SJSA1 (cell line): ENCODE results near the gene OPN5. TPM values are rescaled to one million over a fixed set of nuclear protein-coding genes. Genes with fewer than 3 reads are reported as not detected.

Experiments
- DNase-seq, 2 experiments: peaks; one replicate each; pipeline ENCODE4 v3.0.0-alpha.2; 2015 to 2020; ENCODE audit warnings: low spot score in 2 of 2, low read depth in 1 of 2
- H3K27ac ChIP-seq: fragments of 250-450 bp; sonication (Bioruptor Pico); 2 replicates; pipeline ENCODE4 v1.5.1; 2020; ENCODE audit warnings: mild to moderate bottlenecking, moderate library complexity
- H3K27me3 ChIP-seq: fragments of 250-450 bp; sonication (Bioruptor Pico); replicated peaks from 2 replicates; pipeline ENCODE4 v1.5.1; 2020; ENCODE audit warnings: mild to moderate bottlenecking, moderate library complexity
- H3K36me3 ChIP-seq: fragments of 250-450 bp; sonication (Bioruptor Pico); 2 replicates; pipeline ENCODE4 v1.5.1; 2020; ENCODE audit warnings: mild to moderate bottlenecking
- H3K4me1 ChIP-seq: fragments of 250-450 bp; sonication (Bioruptor Pico); replicated peaks from 2 replicates; pipeline ENCODE4 v1.6.1; 2021; ENCODE audit warnings: mild to moderate bottlenecking
- H3K4me3 ChIP-seq: fragments of 250-450 bp; sonication (Bioruptor Pico); 2 replicates; pipeline ENCODE4 v1.5.1; 2020; ENCODE audit warnings: mild to moderate bottlenecking
- H3K9me3 ChIP-seq: fragments of 250-450 bp; sonication (Bioruptor Pico); replicated peaks from 2 replicates; pipeline ENCODE4 v1.5.1; 2020; ENCODE audit warnings: mild to moderate bottlenecking
- total RNA-seq: library from RNA; depleted of rRNA; stranded (reverse); fragments of >200 nt; shearing (Covaris generic); gene quantifications from 2 replicates; pipeline ENCODE4 v1.2.3, GENCODE V29; 2014

The OPN5 gene
- total RNA-seq, 1 experiment from 2014 or later: not detected

DNA sequence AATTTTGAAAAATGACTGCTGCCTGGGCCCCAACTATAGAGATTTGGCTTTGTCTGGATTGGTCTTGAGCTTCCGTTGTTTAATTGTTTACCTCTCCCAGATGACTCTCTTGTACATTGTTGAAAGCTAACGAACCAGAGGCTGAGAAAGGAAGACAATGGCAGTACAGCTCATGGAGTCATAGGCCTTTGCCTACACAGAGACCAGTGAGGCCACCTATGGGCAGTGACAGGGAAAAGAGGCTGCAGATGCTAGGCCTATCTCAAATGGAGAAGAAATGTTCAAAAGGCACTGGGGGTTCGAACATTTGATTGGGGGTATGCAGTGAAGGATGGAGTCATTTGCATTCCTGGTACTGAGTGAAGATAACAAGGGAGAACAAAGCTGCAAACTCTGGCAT is 29.1 kb downstream of the OPN5 start:
- Histone ChIP-seq H3K27me3 (no peaks in the 10 kb centered on the region), H3K36me3 (no peaks in the 10 kb centered on the region), H3K4me3 (no peak overlapping the region), H3K4me1 (no peaks in the 10 kb centered on the region), H3K9me3 (no peaks in the 10 kb centered on the region), H3K27ac (no peak overlapping the region)
- no peak for DNase-seq

DNA sequence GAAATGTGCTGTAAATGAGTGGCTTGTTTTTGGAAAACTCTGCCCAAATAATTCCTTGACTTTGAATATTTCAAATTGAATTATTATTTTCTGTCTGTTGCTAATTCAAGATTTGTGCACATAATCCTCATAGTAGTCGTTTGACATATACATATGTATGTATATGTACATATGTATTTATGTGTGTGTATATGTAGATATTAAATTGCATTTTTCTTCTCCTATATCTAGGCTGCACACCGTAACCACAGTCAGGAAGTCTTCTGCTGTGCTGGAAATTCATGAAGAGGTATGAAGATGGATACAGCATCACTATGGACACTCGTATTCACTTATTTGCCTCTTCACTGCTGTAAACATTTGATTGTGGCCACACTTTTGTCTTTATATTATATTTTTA is 29.6 kb downstream of the OPN5 start:
- DNase-seq: no peak
- H3K9me3 ChIP-seq: no peaks in the 10 kb centered on the region
- no peaks in the 10 kb centered on the region for H3K27me3 ChIP-seq
- no peak overlapping the region for H3K4me3 ChIP-seq
- no peaks in the 10 kb centered on the region for H3K4me1 ChIP-seq
- no peak overlapping the region for H3K27ac ChIP-seq
- H3K36me3 ChIP-seq: no peaks in the 10 kb centered on the region

DNA sequence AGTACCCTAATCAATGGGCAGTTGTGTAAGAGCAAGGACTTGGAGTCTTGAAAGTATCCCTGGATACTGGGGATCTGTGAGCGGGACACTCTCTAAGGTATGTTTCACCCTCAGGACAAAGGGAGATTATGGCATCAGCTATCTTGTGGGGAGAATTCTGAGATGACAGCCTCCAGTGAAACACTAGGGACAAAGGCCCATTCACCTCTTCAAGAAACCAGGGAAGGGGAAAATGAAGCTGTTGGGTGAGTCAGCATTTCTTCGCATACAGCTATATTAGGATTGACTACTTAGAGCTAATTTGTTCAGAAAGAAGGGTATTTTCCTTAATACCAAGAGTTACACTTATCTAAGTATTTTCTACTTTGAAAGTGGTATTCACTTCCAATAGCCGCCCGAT is 35.9 kb downstream of the OPN5 start:
- H3K27ac ChIP-seq: no peak overlapping the region
- no peaks in the 10 kb centered on the region for H3K9me3 ChIP-seq
- no peak for DNase-seq
- H3K4me1 ChIP-seq: no peaks in the 10 kb centered on the region
- no peak overlapping the region for H3K4me3 ChIP-seq
- H3K27me3 ChIP-seq: no peaks in the 10 kb centered on the region
- no peaks in the 10 kb centered on the region for H3K36me3 ChIP-seq

DNA sequence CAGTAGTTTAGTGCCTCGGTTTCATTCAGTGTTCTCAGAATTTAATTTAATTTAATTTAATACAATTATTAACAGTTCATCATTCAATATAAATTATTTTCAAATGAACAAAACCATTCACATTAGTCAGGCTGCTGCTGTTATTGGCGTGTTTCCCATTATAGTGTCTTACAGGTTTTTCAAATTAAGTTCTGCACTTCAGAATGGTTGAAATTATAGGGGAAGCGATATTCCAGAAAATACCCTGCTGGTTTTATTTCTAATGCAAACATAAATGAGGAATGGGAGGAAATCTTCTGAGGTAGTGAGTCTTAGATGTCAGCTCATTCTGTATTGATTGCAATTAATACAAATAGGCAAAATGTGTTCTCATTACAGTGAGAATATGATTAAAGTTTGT is 37.6 kb downstream of the OPN5 start:
- no peaks in the 10 kb centered on the region for H3K36me3 ChIP-seq
- H3K4me1 ChIP-seq: no peaks in the 10 kb centered on the region
- H3K9me3 ChIP-seq: no peaks in the 10 kb centered on the region
- no peak for DNase-seq
- no peak overlapping the region for H3K4me3 ChIP-seq
- H3K27ac ChIP-seq: no peak overlapping the region
- no peaks in the 10 kb centered on the region for H3K27me3 ChIP-seq

DNA sequence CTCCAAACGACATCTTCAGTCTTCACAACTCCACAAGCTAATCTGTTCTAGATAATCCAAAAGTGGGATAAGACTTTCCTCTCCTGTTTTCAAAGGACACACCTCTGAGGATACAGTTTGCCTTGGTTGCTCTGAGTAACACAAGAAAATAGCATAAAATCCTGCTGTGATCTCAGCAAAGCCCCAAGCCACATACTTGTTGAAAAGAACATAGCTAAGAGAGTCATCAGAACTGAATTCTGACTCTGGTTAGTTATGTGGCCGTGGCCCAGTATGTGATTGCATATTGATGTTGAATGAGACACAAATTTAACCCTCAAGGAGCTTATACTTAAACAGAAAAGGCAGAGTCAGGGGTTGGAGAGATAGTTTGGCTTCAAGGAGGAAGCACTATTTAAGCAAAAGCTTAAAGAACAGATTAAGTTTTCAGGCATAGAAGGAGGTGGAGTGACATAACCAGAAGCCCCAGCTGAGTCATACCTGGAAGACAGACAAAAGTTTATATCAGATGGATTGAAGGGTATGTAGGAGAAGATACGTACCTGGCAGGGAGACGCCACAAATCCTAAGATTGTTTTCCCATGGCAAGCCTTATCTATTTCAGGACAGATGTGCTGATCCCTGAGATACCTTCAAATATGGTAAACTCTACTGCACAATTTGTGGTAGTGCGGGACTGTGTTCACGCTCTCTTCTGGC is 41.2 kb downstream of the OPN5 start:
- Histone ChIP-seq H3K4me1 (no peaks in the 10 kb centered on the region), H3K4me3 (no peak overlapping the region), H3K27ac (no peak overlapping the region), H3K9me3 (no peaks in the 10 kb centered on the region), H3K27me3 (no peaks in the 10 kb centered on the region), H3K36me3 (no peaks in the 10 kb centered on the region)
- no peak for DNase-seq

DNA sequence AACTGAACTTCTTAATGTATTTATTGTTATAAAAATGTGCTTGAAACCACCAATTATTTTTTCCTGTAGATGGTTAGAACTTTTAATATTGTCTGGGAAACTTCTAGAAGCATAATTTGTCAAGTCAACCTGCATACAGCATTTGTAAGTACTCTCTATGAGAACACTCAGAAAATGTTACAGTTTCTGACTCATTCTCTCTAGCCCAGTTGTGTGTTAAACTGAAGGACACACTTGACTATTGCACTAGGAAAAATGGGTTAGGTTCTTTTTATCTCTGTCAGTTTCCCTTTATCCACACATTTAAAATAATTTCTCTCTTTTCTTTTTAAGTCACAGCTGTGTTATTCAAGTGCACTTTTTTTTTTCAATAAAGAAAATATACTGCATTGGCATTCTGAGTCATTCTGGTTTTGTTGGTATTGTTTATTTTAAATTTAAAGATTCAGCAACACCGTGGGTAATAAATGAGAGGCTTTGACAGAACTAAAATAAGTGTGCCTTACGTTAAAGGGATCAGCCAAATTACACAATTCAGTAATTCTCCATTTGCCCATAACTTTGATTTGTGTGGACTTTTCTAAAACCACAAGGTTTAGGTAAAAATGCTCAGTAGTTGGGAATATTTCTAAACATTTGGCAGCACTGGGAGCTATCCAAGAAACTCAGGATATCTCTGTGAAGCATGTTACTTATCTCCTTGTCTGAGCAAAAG is 50.7 kb downstream of the OPN5 start:
- DNase-seq: no peak
- Histone ChIP-seq H3K9me3 (no peaks in the 10 kb centered on the region), H3K27me3 (no peaks in the 10 kb centered on the region), H3K36me3 (no peaks in the 10 kb centered on the region), H3K4me3 (no peak overlapping the region), H3K27ac (no peak overlapping the region), H3K4me1 (no peaks in the 10 kb centered on the region)

DNA sequence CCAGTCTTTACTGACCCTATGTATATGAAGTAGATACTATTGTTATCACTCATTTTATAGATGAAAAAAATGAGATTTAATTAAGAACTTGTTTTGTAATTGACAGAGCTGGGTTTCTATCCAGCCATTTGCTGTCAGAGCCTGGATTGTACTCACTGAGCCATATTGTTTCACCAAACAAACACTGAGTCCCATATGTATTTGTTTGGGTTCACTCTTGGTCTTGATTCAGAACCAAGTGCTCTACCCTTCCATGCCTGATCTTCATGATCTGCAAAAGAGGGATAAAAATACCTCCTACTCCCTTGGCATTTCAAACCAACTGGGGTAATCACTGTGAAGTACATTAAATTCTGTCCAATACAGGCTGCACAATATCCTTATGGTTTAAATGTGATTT is 52.4 kb downstream of the OPN5 start:
- Histone ChIP-seq H3K4me3 (no peak overlapping the region), H3K4me1 (no peaks in the 10 kb centered on the region), H3K36me3 (no peaks in the 10 kb centered on the region), H3K27ac (no peak overlapping the region), H3K9me3 (no peaks in the 10 kb centered on the region), H3K27me3 (no peaks in the 10 kb centered on the region)
- DNase-seq: no peak

DNA sequence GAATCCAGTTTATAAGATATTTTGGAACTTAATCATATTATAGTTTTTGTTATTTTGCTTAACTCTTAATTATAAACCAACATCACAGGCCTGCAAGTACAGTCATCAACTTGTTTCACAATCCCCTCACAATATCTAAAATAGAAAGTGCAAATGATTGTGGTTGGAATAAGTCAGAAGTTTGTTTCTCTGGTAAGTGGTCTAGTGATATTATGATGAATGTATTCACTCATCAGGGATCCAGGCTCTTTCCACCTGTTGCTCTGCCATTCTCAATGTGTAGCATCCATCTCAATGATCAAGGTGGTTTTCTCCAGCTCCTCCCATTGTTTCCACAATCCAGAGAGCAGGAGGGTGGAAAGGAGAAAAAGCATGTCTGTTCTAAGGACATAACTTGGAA is 54.2 kb downstream of the OPN5 start:
- no peak for DNase-seq
- H3K4me3 ChIP-seq: no peak overlapping the region
- H3K9me3 ChIP-seq: no peaks in the 10 kb centered on the region
- H3K36me3 ChIP-seq: no peaks in the 10 kb centered on the region
- H3K27me3 ChIP-seq: no peaks in the 10 kb centered on the region
- no peaks in the 10 kb centered on the region for H3K4me1 ChIP-seq
- no peak overlapping the region for H3K27ac ChIP-seq

DNA sequence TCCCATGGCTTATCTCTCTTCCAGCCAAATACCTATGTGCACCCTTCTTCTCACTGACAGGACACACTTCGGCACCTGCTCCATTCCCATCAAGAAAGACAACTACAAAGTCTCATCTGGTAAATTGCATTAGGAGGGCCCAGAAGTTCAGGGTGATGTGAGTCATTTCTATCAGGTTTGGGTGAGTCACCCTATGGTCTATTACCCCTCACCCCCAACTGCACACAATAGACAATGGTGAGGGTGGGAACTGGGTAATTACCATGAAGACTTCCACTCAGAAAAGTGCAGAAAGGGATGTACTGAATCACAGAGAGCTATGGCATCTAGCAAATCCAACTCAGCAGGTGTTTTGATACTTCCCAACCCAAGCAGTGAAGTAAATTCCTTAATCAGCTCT is 54.8 kb downstream of the OPN5 start:
- H3K27ac ChIP-seq: no peak overlapping the region
- no peaks in the 10 kb centered on the region for H3K27me3 ChIP-seq
- H3K4me3 ChIP-seq: no peak overlapping the region
- no peaks in the 10 kb centered on the region for H3K4me1 ChIP-seq
- no peaks in the 10 kb centered on the region for H3K36me3 ChIP-seq
- H3K9me3 ChIP-seq: no peaks in the 10 kb centered on the region
- no peak for DNase-seq

DNA sequence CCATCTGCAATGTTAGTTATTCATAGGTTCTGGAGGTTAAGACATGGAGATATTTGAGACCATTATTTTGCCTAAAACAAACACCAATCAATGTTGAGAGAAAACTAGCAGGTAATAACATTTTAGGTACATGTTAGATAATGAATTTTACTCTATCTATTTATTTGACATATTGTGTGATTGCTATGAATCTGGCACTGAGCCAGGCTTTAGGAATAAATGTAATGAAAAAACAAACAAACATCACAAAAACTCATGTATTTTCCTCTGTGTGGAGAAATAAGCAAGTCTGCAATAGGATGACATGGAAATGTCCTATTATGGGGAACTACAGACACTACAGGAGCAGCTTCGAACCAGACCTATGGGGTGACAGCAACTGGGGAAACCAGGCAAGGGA is 57.8 kb downstream of the OPN5 start:
- H3K4me3 ChIP-seq: no peak overlapping the region
- H3K36me3 ChIP-seq: no peaks in the 10 kb centered on the region
- H3K9me3 ChIP-seq: no peaks in the 10 kb centered on the region
- H3K27ac ChIP-seq: no peak overlapping the region
- H3K4me1 ChIP-seq: no peaks in the 10 kb centered on the region
- H3K27me3 ChIP-seq: no peaks in the 10 kb centered on the region
- DNase-seq: no peak

DNA sequence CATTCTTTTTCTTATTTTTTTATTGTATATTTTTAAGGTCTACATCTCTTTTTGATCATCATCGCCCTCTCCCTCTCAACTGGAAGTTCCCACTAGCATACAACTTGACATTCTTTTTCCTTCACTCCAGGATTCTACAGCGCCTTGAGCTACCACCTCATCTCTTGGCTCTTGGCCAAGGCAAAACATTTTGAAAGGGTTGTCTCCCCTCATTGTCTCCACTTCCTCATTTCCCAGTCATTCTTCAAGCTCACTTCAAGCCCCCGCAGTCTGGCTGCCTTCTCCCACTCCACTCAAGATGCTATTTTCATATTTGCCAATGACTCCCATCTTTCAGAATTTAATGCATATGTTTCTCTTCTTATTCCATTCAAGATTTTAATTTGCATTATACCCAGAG is 63.0 kb downstream of the OPN5 start:
- Histone ChIP-seq H3K36me3 (no peaks in the 10 kb centered on the region), H3K9me3 (no peaks in the 10 kb centered on the region), H3K27ac (no peak overlapping the region), H3K4me3 (no peak overlapping the region), H3K4me1 (no peaks in the 10 kb centered on the region), H3K27me3 (no peaks in the 10 kb centered on the region)
- DNase-seq: no peak

DNA sequence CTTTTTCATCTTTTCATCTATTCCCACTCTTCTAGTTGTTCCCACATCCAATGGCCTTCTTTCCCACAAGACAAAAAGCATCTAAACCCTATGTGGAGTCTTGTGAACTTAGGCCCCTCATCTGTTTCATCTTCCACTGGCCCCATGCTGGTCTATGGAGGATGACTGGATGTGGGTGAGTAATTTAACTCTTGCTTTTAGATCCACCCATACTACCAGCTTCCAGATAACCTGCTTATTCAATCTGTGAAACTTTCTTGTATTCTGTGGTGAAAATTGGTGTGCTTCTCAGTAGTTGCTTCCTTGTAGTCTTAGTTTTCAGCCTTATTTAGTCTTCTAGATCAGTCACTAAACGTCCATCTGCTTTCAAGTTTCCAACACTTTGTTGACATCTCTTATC is 64.9 kb downstream of the OPN5 start:
- H3K9me3 ChIP-seq: no peaks in the 10 kb centered on the region
- no peak overlapping the region for H3K27ac ChIP-seq
- no peak for DNase-seq
- H3K4me1 ChIP-seq: no peaks in the 10 kb centered on the region
- no peaks in the 10 kb centered on the region for H3K27me3 ChIP-seq
- H3K36me3 ChIP-seq: no peaks in the 10 kb centered on the region
- no peak overlapping the region for H3K4me3 ChIP-seq

DNA sequence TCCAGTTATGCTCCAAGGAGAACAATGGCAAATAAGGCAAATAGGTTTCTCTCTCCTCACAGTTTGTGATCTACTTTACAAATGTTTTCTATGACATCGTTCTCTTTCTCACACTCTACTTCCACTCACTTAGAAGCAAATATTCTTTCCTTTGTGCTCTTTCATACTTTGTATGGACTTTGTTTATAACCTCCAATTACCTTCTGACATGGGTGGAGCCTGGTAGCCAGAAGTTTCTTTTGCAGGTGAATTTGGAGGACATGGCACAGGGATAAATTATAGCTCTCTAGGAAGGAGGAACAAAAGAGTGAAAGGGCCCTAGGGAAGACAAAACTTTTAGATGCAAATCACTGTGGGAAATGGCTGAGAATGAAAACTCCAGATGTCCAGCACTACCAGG is 69.3 kb downstream of the OPN5 start:
- no peaks in the 10 kb centered on the region for H3K9me3 ChIP-seq

DNA sequence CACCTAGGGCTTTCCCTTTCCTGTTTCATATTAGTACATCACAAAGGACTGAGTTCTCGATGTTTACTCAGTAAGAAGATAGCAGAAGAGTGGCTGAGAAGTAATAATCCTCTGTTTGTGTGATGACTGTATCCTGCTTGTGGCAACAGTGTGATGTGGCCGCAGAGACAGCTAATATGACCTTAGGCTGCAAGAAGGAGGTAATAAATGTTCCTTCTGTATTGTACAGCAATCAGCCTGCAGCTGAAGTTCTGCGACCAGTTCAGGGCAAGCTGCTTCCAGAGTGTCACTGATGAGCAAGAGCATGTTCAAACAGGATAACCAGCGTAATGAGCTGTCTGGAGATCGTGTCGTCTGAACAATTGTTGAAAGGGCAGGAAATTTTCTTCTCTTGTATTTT is 70.9 kb downstream of the OPN5 start:
- Histone ChIP-seq H3K36me3 (no peaks in the 10 kb centered on the region), H3K4me3 (no peak overlapping the region), H3K4me1 (no peaks in the 10 kb centered on the region), H3K27me3 (no peaks in the 10 kb centered on the region; the same call in 1 of the 2 replicates), H3K9me3 (no peaks in the 10 kb centered on the region), H3K27ac (no peak overlapping the region)
- DNase-seq: no peak

More for the DNA sequence above, 69.3 kb downstream of the OPN5 start:
- no peak overlapping the region for H3K27ac ChIP-seq
- H3K4me3 ChIP-seq: no peak overlapping the region
- DNase-seq: no peak
- no peaks in the 10 kb centered on the region for H3K4me1 ChIP-seq
- no peaks in the 10 kb centered on the region; the same call in 1 of the 2 replicates for H3K27me3 ChIP-seq
- no peaks in the 10 kb centered on the region for H3K36me3 ChIP-seq
